ENCODE measurements around the gene AKAP3.

AKAP3 gene

DNA sequence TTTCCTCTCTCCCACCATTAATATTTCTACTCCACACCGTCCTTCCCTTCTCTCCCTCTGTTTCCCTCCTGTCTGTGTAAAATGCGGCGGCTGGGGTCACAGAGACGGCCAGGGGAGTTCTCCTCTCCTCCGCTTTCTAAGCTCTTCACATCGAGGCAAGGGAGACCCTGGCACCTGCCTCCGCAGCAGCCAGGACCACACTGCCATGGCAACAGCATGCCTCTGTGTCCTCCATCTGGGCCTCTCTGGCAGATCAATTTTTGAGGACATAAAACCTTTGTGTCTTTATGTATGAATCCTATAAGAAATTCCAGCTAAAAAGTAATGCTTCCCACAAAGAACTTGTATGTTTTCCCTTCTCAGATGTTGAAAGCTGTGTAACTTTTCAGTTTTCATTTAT is 45.4 kb downstream of the AKAP3 start:
- no peak for DNase-seq (ENCODE audit: low read depth in 2 of 2, low spot score in 1 of 2)

DNA sequence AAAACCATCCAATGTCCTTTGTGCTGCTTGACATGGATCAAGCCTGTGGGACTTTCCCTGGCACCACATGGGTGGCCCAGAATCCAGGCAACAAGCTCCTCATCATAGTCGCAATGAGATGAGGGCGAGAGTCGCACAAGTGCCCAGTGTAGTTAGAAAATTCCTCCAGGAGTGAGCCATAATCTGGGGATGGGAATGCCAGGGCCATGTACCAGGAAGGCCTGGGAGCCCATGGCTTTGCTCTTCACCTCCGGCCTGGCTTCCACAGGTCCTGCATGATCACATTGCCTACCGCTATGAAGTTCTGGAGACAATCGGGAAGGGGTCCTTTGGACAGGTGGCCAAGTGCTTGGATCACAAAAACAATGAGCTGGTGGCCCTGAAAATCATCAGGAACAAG is 53.0 kb downstream of the AKAP3 start:
- DNase-seq (ENCODE audit: low read depth in 2 of 2, low spot score in 1 of 2) = no peak

DNA sequence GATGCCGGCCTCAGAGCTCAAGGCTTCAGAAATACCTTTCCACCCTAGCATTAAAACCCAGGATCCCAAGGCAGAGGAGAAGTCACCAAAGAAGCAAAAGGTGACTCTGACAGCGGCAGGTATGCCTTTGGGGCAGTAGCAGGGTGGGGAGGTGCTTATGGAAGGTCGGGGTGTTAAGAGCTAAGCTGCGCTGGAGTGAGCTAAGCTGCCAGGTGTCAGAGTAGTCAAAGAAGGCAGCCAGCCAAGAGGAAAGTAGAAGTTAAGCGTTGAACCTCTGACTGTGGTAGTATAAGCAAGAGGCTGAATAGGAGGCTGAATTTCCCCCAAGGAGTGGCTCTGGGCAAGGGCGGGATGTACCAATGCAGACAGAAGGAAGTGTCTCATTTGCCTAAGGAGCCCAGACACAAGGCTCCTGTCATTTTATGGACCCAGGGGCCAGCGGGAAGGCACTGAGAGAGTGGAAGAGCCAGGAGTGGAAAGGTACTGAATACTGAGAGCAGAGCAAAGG is 57.6 kb downstream of the AKAP3 start:
- DNase-seq (ENCODE audit: low read depth in 2 of 2, low spot score in 1 of 2) = no peak

DNA sequence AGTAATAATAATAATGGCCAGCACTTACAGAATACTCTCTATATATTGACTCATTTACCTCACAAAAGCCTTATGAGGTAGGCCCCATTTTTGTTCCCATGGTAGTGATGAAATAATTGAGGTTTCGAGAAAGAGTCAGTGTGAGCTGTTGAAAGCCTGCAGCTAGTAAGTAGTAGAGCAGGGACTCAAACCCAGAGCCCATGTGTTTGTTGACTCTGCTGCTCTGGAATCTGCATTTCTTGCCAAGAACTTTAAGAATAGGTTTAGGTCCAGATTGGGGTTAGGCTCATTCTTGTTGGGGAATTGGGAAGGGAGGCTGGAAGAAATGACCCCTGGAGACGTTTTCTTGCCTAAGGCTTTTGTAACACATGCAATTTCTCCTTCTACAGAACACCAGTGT is 58.9 kb downstream of the AKAP3 start:
- DNase-seq (ENCODE audit: low read depth in 2 of 2, low spot score in 1 of 2) = no peak

DNA sequence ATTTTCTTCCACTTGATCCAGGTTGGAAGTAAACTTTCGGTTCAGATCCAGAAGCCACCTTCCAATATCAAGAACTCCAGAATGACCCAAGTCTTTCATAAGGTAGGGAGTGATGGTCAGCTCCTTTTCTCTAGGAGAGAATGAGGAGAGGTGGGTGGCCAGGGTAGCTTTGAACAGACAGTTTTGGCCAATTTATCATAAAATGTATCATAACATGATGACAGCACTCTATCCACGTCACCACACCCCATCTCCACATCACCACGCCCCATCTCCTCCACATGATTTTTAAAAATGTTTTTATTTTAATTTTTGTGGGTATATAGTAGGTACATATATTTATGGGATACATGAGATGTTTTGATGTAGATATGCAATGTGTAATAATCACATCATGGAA is 59.9 kb downstream of the AKAP3 start:
- no peak for DNase-seq (ENCODE audit: low read depth in 2 of 2, low spot score in 1 of 2)

DNA sequence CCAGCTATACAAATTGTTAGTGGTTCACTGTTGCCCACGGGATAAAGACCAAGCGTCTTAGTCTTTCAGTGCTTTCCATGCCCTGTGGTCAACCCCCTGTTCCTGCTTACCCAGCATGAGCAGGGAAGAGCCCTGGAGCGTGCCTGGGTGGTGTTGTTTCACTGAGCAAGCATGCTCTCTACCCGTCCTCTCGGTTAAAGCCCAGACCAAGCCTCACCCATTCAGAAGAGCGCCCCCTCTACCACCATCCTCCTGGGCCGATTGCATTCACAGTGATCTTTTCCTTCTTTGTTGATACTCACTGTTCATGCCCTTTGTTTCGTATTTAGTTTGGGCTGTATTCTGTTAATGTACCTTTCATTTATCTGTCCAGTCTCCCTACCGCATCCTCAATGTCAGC is 61.7 kb downstream of the AKAP3 start:
- DNase-seq (ENCODE audit: low read depth in 2 of 2, low spot score in 1 of 2) = no peak

DNA sequence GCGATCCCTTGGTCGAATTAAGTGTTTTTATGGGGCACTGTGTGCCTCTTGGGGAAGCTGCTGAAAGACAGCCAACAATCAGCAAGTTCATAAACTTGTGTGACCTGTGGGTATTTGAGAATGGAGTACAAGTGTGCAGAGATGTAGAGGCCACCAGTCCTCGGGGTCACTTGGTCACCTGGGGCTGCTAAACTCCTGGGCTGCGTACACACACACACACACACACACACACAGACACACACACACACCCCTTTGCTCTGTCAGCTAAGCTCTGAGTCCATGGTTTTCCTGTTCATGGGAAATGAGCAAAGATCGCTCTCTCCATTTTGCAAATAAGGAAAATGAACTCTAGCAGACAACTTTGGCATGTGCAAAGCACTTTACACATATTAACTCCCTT is 62.4 kb downstream of the AKAP3 start:
- no peak for DNase-seq (ENCODE audit: low read depth in 2 of 2, low spot score in 1 of 2)

DNA sequence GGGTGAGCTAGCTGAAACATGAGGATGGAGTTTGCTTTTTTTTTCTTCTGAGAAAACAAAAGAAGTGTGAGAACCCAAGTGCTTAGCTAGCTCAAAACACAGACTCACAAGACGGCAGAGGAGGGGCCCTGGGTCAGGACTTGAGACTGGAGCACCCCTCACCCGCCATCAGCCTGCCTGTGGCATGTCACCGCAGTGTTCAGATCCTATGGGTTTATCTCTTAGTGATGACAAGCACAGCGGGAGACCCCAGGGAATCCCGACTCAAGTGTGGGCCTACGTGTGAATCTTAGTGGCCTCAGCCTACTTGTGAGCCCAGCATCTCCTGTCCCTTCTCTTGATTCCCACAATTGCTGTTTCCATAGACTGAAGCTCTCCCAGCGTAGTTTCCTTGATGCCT is 64.0 kb downstream of the AKAP3 start:
- no peak for DNase-seq (ENCODE audit: low read depth in 2 of 2, low spot score in 1 of 2)

DNA sequence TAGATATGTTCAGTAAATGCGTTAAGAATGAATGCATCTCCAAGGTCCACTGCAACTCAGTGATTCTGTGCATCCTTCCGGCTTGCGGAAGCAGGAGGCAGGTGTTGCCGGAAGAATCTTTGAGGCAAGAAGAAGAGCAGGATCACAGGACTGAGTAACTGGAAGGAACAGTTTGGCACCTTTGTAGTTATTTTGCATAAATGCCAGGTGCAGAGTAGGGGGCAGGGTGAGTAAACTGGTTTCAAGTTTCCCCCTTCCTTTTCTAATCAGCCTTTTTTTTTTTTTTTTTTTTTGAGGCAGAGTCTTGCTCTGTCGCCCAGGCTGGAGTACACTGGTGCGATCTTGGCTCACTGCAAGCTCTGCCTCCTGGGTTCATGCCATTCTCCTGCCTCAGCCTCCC is 64.6 kb downstream of the AKAP3 start:
- DNase-seq (ENCODE audit: low read depth in 2 of 2, low spot score in 1 of 2) = no peak

DNA sequence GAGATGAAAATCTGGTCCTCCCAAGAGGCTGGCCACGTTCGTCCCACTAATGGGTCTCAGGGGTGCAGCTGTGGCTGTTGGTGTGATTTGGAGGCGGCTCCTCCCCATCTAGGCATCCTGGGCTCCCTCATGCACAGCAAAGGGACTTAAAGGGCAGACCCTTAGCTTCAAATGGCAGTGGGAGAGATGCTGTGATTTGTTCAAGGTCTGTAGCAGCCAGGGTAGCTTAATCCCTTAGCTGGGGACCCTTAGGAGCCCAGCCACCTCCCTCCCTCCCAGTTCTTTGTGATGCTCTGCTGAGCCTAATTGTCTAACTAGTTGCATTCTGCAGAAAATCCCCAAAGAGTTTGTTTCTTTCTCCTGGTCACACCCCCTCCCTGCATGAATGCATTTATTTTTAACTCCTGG is 68.6 kb downstream of the AKAP3 start:
- DNase-seq (ENCODE audit: low read depth in 2 of 2, low spot score in 1 of 2) = no peak

DNA sequence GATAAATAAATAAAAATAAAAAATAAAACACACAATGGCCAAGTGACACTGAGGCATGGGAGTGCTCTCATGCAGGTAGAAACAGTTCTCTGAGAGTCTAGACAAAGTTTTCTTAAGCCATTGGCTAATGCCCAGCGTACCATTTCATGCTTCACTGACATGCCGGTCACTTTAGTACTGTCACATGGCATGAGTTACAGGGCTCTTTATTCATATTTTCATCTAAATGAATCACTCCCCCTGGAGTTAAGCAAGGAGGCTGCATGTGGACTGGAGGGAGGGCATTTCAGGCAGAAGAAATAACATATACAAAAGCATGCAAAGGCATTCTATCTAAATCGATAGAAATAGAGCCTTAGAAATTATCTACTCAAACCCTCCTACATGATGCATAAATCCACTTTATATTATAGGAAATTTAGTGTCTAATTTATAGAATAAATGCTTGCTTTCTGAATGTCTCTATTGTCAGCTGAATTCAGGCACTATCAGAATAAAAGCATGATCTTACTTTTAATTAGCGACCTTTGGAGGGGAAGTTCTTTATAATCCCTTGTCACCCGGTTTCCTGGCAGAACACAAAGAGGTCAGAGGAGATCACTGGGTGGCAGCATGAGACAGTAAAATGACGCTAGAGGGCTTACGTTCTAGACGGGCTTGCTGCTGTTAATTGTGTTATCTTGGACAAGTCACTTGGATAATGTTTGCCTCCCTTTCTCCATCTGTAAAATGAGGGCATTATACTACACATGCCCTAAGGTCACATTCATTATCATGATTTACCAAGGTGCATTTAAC is 69.3 kb downstream of the AKAP3 start:
- DNase-seq (ENCODE audit: low read depth in 2 of 2, low spot score in 1 of 2) = no peak

DNA sequence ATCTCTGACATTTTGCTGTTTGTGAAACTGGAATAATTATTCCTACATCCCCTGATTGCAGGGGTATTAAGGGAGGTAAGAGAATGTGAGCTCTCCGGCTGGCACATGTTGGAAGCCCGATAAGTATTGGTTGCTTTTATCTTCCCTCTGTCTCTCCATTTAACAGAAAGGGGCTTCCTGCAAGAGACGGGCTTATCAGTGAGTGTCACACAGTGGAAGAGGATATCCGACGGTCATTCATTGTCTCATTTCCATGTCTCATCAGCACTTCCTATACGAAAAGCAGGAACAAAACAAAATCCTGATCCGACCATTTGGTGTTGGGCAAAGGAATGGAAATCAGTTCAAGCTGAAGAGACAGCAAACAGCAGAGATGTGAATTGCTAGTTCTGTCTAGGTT is 76.2 kb downstream of the AKAP3 start:
- DNase-seq (ENCODE audit: low read depth in 2 of 2, low spot score in 1 of 2) = no peak

DNA sequence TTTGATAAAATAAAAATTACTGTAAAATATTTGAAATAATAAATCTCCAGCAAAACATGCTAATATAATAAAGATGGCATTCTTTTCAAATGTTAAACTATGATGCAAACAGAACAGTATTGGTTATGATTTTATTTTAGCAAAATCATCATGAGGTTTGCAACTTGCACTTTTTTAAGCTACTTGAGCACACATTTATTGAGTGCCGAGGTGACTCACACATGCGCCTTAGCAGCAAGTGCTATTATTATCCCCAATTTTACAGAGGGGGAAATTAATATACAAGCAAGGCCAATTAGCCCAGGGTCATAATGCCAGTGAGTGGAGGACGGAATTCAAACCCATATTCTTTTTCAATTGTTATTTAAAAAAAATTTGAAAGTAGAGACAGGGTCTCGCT is 79.6 kb downstream of the AKAP3 start:
- no peak for DNase-seq (ENCODE audit: low read depth in 2 of 2, low spot score in 1 of 2)

DNA sequence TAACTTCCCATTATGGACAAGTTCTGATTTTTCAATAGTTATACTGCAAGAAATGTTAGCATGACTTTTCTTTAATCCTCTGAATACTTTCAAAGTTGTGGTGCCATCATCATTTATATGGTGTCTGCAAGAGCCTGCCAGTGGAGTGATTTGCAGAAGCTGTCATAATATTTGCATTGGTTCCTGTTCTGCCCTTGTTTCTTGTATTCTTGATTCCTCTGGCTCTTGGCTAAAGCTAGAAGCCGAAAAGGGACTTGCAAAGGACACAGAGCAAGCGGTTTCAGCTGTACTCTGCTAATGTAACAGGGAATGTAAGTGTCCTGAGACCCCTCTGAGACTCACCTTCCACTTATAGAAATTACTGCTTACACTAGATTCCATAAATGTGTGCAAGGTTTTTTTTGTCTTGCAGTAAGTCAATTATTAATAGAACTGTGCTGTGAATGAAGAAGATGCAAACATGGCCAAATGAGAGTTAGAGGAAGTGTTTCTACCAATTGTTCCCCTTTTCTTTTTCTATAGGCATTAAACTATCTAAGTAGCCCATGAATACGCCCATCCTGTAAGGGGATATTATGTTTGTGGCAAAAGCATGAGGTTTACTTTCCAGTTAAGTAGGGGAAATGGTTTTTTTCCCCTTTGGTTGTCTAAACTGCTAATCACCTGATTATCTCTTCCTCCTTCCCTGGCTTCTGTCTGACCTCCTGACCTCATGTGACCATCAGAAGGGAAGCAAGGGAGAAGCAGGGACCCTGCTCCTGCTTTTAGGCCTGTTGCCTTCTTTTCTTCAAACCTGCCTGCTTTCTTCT is 81.6 kb downstream of the AKAP3 start:
- DNase-seq (ENCODE audit: low read depth in 2 of 2, low spot score in 1 of 2) = no peak

DNA sequence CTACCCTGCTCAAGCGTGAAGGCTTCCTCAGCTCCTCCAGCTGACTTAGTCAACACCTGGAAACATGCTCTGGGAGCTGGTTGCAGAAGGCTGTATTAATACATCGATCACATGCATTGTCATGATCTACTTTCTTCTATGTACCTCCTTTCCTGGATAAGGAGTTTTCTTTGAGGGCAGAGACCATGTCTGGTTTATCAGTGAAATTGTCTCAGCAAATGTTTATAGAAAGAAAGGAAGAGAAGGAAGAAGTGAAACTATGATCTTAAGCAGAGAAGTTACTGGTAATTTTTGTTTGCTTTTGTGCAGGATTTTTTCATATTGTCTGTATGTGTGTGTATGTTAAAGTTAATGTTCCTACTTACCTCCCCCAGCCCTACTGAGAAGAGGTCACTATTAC is 82.4 kb downstream of the AKAP3 start:
- no peak for DNase-seq (ENCODE audit: low read depth in 2 of 2, low spot score in 1 of 2)

Measured in stimulated activated CD8-positive, alpha-beta memory T cell treated with anti-CD3 and anti-CD28 coated beads, Interleukin-4, amount 100 ng/mL, for 1 hour (primary cell).